GM18867 (cell line): ENCODE data around the gene MOCS2.

Experiments used
- ATAC-seq: cut with Tn5 transposase; IDR thresholded peaks from one replicate; pipeline ENCODE4 v1.9.1; 2021; ENCODE audit warnings: mild to moderate bottlenecking, moderate library complexity; ENCODE audit not compliant: unreplicated experiment

The MOCS2 gene

DNA sequence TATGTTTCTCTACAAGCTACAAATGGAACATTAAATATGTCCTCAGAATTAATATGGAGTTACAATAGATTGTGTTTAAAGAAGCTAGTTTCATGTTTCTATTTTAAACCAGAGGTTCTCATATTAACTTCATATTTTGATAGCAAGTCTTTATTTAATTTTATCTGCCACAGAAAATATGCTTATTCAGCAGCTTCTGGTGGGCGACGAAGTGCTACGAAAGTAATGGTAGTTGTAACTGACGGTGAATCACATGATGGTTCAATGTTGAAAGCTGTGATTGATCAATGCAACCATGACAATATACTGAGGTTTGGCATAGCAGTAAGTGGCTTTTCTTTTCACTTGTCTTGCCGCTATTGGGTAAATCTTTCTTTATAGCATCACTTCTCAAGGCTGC, 54.2 kb downstream of the MOCS2 start:
- no peak for ATAC-seq

DNA sequence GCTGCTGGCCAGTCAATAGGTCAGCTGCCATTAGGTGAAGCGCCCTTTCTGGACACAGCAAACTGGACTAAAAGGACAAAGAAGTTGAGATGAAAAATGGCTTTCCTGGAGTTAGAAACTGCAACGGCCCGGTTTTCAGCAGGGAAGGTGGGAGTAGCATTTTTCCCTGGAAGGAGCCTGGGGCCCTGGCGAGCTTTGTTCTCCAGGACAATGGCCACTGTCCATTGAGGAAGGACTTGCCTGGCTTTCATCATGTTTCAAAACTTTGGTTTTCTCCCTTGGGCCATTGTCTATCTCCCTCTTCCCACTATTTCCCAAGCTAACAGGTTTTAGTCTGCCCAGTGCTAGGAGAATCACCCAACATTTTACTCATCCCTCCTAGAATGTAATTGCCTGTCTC, 56.2 kb downstream of the MOCS2 start:
- no peak for ATAC-seq

DNA sequence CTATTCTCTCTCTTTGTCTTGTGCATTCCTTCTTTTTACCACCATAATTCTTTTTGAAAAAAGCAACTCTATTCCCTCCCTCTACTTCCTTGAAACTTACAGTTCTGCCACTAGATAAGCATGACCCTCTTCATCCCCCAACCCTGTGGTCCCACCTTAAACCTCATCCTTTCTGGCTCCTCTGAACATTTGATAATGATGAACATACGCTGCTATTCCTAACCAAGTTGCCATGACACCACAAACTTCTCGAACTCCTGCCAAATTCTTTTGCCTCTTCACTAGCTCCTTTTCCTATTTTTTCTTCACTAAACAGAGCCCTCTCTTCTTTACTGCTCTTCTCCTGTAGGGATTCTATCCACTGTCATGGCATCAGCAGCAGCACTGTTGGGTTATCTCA, 57.1 kb downstream of the MOCS2 start:
- ATAC-seq: no peak

DNA sequence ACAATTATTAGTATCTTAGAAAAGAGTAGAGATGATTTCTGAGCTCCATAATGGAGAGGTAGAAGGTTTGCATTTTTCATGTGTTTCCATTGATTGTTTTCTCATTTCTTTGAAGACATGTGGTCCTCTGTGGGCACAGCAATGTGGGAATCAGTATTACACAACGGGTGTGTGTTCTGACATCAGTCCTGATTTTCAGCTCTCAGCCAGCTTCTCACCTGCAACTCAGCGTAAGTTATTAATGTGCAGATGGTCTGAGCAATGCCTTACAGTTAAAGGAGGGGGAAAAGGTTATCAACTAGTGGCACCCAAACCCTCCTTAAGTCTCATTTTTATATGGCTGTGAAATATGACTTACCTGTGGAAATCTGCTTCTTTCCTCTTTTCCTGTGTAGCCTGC, 61.3 kb downstream of the MOCS2 start:
- ATAC-seq: no peak
